GM23338 (cell line): Measurements from ENCODE around the gene ACO2.

Experiments
- CREB1 ChIP-seq: fragments of 250-450 bp; sonication (Bioruptor Pico); IDR thresholded peaks from 2 replicates; pipeline ENCODE4 v1.5.0; 2020; ENCODE audit warnings: low read depth, mild to moderate bottlenecking, moderate library complexity
- EZH2 ChIP-seq: fragments of 200-600 bp; sonication (generic); IDR thresholded peaks from one replicate; pipeline ENCODE4 v1.8.0; 2017; ENCODE audit warnings: antibody characterized with exemption, mild to moderate bottlenecking, low read depth; ENCODE audit not compliant: unreplicated experiment
- EZH2phosphoT487 ChIP-seq: fragments of 200-600 bp; sonication (generic); IDR thresholded peaks from one replicate; pipeline ENCODE4 v1.8.1; 2018; ENCODE audit warnings: antibody characterized with exemption; ENCODE audit not compliant: unreplicated experiment
- JUNB ChIP-seq: IDR thresholded peaks from one replicate; pipeline ENCODE4 v1.6.1; 2016; ENCODE audit warnings: antibody characterized with exemption; ENCODE audit not compliant: unreplicated experiment
- NANOG ChIP-seq: IDR thresholded peaks from 2 replicates; pipeline ENCODE4 v1.6.1; 2016; ENCODE audit warnings: antibody characterized with exemption, borderline replicate concordance
- POLR2AphosphoS5 ChIP-seq: IDR thresholded peaks from 2 replicates; pipeline ENCODE4 v1.6.1; 2016; ENCODE audit warnings: antibody characterized with exemption, low read depth
- STAT1 ChIP-seq: IDR thresholded peaks from one replicate; pipeline ENCODE4 v1.6.1; 2016; ENCODE audit warnings: antibody characterized with exemption; ENCODE audit not compliant: unreplicated experiment
- ZNF114 ChIP-seq: fragments of 250-450 bp; sonication (Bioruptor Pico); IDR thresholded peaks from 2 replicates; pipeline ENCODE4 v1.5.0; 2020; ENCODE audit warnings: mild to moderate bottlenecking, moderate library complexity
- ZNF331 ChIP-seq: fragments of 250-450 bp; sonication (Bioruptor Pico); IDR thresholded peaks from 2 replicates; pipeline ENCODE4 v1.5.0; 2020; ENCODE audit warnings: low read depth, mild to moderate bottlenecking, moderate library complexity
- TF ChIP-seq, protein P1 (sequence below), 2 experiments: fragments of 200-600 bp in 1 of 2; sonication (generic) in 1 of 2; conservative IDR thresholded peaks; 2 replicates each; pipeline versions ENCODE4 v1.5.1 to v1.6.1; 2016 to 2017; ENCODE audit warnings: antibody characterized with exemption in 2 of 2, low read depth in 2 of 2, mild to moderate bottlenecking in 2 of 2, moderate library complexity in 1 of 2
- TF ChIP-seq, protein P2 (sequence below): IDR thresholded peaks from one replicate; pipeline ENCODE4 v1.6.1; 2018; ENCODE audit warnings: antibody characterized with exemption; ENCODE audit not compliant: unreplicated experiment
- TF ChIP-seq, protein P3 (sequence below): IDR thresholded peaks from 2 replicates; pipeline ENCODE4 v1.6.1; 2016; ENCODE audit warnings: antibody characterized with exemption
- TF ChIP-seq, protein P4 (sequence below): fragments of 250-450 bp; sonication (Bioruptor Pico); IDR thresholded peaks from 2 replicates; pipeline ENCODE4 v1.5.0; 2020; ENCODE audit warnings: mild to moderate bottlenecking, moderate library complexity

DNA sequence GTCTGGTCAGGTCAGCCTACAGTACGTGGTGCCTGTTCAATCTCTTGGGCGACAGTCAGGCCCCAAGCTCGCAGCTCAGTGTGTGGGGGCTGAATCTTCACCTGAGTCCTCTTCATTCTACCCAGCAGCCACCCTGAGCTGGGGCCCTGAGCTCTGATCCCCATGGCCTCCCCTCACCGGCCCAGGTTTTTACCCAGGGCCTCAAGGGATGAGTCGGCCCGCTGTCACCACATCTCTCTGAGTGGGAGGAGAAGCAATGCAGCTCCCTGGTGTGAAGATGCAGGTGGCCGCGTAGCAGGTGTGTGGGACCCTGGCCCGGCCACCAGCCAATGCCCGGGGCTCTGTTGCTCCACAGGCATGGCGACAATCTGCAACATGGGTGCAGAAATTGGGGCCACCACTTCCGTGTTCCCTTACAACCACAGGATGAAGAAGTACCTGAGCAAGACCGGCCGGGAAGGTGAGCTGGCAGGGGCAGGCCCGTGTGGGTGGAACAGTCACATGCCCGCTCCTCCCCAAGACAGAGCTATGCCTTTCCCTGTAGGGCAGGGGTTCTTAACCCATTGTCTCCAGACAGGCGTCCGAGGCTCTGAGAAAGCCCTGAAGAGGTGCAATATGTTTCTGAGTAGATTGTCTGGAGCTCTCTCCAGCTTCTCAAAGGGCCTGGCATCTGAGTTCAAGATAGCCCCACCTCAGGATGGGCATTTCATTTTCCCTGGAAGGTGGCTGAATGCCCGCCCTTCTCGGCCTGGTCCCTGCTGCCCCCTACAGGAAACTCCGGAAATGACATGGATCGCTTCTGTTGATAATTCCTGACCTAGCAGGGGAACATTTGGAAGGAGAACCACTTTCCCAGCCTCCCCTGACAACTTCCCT lies 48.5 kb downstream of the ACO2 start:
- TF ChIP-seq POLR2AphosphoS5 (no peak), ZNF114 (no peak), CREB1 (CRISPR knock-in tag) (no peak), EZH2 (no peak), JUNB (no peak), EZH2phosphoT487 (no peak), STAT1 (no peak), NANOG (no peak), ZNF331 (CRISPR knock-in tag) (no peak)
- TF ChIP-seq, protein P1, sequence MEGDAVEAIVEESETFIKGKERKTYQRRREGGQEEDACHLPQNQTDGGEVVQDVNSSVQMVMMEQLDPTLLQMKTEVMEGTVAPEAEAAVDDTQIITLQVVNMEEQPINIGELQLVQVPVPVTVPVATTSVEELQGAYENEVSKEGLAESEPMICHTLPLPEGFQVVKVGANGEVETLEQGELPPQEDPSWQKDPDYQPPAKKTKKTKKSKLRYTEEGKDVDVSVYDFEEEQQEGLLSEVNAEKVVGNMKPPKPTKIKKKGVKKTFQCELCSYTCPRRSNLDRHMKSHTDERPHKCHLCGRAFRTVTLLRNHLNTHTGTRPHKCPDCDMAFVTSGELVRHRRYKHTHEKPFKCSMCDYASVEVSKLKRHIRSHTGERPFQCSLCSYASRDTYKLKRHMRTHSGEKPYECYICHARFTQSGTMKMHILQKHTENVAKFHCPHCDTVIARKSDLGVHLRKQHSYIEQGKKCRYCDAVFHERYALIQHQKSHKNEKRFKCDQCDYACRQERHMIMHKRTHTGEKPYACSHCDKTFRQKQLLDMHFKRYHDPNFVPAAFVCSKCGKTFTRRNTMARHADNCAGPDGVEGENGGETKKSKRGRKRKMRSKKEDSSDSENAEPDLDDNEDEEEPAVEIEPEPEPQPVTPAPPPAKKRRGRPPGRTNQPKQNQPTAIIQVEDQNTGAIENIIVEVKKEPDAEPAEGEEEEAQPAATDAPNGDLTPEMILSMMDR (conservative IDR thresholded peaks at IDR 0.05; ENCODE audit: low read depth in 2 of 2) = peak; percentile 92 to 93
- TF ChIP-seq, protein P2, sequence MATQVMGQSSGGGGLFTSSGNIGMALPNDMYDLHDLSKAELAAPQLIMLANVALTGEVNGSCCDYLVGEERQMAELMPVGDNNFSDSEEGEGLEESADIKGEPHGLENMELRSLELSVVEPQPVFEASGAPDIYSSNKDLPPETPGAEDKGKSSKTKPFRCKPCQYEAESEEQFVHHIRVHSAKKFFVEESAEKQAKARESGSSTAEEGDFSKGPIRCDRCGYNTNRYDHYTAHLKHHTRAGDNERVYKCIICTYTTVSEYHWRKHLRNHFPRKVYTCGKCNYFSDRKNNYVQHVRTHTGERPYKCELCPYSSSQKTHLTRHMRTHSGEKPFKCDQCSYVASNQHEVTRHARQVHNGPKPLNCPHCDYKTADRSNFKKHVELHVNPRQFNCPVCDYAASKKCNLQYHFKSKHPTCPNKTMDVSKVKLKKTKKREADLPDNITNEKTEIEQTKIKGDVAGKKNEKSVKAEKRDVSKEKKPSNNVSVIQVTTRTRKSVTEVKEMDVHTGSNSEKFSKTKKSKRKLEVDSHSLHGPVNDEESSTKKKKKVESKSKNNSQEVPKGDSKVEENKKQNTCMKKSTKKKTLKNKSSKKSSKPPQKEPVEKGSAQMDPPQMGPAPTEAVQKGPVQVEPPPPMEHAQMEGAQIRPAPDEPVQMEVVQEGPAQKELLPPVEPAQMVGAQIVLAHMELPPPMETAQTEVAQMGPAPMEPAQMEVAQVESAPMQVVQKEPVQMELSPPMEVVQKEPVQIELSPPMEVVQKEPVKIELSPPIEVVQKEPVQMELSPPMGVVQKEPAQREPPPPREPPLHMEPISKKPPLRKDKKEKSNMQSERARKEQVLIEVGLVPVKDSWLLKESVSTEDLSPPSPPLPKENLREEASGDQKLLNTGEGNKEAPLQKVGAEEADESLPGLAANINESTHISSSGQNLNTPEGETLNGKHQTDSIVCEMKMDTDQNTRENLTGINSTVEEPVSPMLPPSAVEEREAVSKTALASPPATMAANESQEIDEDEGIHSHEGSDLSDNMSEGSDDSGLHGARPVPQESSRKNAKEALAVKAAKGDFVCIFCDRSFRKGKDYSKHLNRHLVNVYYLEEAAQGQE = no peak
- TF ChIP-seq, protein P3, sequence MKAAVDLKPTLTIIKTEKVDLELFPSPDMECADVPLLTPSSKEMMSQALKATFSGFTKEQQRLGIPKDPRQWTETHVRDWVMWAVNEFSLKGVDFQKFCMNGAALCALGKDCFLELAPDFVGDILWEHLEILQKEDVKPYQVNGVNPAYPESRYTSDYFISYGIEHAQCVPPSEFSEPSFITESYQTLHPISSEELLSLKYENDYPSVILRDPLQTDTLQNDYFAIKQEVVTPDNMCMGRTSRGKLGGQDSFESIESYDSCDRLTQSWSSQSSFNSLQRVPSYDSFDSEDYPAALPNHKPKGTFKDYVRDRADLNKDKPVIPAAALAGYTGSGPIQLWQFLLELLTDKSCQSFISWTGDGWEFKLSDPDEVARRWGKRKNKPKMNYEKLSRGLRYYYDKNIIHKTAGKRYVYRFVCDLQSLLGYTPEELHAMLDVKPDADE = no peak
- TF ChIP-seq, protein P4, sequence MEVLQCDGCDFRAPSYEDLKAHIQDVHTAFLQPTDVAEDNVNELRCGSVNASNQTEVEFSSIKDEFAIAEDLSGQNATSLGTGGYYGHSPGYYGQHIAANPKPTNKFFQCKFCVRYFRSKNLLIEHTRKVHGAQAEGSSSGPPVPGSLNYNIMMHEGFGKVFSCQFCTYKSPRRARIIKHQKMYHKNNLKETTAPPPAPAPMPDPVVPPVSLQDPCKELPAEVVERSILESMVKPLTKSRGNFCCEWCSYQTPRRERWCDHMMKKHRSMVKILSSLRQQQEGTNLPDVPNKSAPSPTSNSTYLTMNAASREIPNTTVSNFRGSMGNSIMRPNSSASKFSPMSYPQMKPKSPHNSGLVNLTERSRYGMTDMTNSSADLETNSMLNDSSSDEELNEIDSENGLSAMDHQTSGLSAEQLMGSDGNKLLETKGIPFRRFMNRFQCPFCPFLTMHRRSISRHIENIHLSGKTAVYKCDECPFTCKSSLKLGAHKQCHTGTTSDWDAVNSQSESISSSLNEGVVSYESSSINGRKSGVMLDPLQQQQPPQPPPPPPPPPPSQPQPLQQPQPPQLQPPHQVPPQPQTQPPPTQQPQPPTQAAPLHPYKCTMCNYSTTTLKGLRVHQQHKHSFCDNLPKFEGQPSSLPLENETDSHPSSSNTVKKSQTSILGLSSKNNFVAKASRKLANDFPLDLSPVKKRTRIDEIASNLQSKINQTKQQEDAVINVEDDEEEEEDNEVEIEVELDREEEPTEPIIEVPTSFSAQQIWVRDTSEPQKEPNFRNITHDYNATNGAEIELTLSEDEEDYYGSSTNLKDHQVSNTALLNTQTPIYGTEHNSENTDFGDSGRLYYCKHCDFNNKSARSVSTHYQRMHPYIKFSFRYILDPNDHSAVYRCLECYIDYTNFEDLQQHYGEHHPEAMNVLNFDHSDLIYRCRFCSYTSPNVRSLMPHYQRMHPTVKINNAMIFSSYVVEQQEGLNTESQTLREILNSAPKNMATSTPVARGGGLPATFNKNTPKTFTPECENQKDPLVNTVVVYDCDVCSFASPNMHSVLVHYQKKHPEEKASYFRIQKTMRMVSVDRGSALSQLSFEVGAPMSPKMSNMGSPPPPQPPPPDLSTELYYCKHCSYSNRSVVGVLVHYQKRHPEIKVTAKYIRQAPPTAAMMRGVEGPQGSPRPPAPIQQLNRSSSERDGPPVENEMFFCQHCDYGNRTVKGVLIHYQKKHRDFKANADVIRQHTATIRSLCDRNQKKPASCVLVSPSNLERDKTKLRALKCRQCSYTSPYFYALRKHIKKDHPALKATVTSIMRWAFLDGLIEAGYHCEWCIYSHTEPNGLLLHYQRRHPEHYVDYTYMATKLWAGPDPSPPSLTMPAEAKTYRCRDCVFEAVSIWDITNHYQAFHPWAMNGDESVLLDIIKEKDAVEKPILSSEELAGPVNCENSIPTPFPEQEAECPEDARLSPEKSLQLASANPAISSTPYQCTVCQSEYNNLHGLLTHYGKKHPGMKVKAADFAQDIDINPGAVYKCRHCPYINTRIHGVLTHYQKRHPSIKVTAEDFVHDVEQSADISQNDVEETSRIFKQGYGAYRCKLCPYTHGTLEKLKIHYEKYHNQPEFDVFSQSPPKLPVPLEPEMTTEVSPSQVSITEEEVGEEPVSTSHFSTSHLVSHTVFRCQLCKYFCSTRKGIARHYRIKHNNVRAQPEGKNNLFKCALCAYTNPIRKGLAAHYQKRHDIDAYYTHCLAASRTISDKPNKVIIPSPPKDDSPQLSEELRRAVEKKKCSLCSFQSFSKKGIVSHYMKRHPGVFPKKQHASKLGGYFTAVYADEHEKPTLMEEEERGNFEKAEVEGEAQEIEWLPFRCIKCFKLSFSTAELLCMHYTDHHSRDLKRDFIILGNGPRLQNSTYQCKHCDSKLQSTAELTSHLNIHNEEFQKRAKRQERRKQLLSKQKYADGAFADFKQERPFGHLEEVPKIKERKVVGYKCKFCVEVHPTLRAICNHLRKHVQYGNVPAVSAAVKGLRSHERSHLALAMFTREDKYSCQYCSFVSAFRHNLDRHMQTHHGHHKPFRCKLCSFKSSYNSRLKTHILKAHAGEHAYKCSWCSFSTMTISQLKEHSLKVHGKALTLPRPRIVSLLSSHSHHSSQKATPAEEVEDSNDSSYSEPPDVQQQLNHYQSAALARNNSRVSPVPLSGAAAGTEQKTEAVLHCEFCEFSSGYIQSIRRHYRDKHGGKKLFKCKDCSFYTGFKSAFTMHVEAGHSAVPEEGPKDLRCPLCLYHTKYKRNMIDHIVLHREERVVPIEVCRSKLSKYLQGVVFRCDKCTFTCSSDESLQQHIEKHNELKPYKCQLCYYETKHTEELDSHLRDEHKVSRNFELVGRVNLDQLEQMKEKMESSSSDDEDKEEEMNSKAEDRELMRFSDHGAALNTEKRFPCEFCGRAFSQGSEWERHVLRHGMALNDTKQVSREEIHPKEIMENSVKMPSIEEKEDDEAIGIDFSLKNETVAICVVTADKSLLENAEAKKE (CRISPR knock-in tag) = no peak
